Activated CD4-positive, alpha-beta memory T cell treated with anti-CD3 and anti-CD28 coated beads for 36 hours (primary cell): ENCODE measurements around the gene CCNYL1. TPM values are rescaled to one million over a fixed set of nuclear protein-coding genes. Genes with fewer than 3 reads are reported as not detected.
"Not testable (repeated sequence)": the region's sequence is repeated elsewhere in the genome, so short reads cannot be mapped to it uniquely, and the experiment has no call there.

ENCODE experiments used
- CTCF ChIA-PET: fragments of 350-600 bp; sonication (Branson Sonifier 250); formaldehyde crosslinking; loops from one replicate; lab custom pipeline; 2021; ENCODE audit warnings: antibody characterized with exemption, inconsistent platforms; lab: Charles Lee
- POLR2A ChIA-PET: fragments of 350-600 bp; sonication (Branson Sonifier 250); formaldehyde crosslinking; loops from one replicate; lab custom pipeline; 2021; ENCODE audit warnings: antibody characterized with exemption; lab: Charles Lee
- DNase-seq: peaks from one replicate; pipeline ENCODE4 v3.0.0-alpha.2; 2020
- H3K27ac Mint-ChIP-seq: one replicate; pipeline ENCODE4 v1.8.0; 2021; ENCODE audit warnings: mixed read lengths
- H3K27me3 Mint-ChIP-seq: one replicate; pipeline ENCODE4 v1.8.0; 2021; ENCODE audit warnings: mixed read lengths
- H3K36me3 Mint-ChIP-seq: one replicate; pipeline ENCODE4 v1.8.0; 2021; ENCODE audit warnings: mixed read lengths
- H3K4me1 Mint-ChIP-seq: one replicate; pipeline ENCODE4 v1.8.0; 2021; ENCODE audit warnings: low read depth, mixed read lengths
- H3K4me3 Mint-ChIP-seq: one replicate; pipeline ENCODE4 v1.8.0; 2021; ENCODE audit warnings: mild to moderate bottlenecking, mixed read lengths
- H3K9me3 Mint-ChIP-seq: one replicate; pipeline ENCODE4 v1.8.0; 2021; ENCODE audit warnings: mixed read lengths
- intact Hi-C: fragments of 100-400 bp; cut with micrococcal nuclease; formaldehyde crosslinking; loops from one replicate; pipeline ENCODE4 v1.15.1; 2023
- total RNA-seq, 2 experiments: library from RNA; stranded (reverse); gene quantifications; one replicate each; pipeline ENCODE4 v1.2.3, GENCODE V29; 2021

Gene CCNYL1
- total RNA-seq, 2 experiments from 2014 or later = 5.7 to 6.4 TPM

DNA sequence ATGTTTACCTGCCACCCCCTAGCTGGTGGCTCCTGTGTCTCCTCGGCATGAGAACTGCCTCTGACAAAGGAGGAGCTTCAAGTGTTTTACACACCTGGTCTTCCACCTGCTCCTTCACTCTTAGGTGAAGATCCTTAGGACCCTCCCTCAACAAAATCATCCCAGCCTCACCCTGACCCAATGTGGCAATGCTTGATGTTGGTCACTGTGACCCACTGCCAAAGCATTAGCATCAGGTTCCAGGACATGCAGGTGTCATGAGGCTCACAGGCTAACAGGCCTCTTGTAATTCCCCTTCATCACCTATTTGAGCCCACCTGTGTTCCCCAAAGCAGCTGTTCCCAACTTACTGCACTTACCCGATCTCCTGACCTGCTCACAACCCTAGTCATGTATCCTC, 48.5 kb downstream of the CCNYL1 start:
- H3K4me1 Mint-ChIP-seq = no peaks in the 10 kb centered on the region
- H3K27ac Mint-ChIP-seq = no peak overlapping the region
- no peaks in the 10 kb centered on the region for H3K9me3 Mint-ChIP-seq
- no peaks in the 10 kb centered on the region for H3K36me3 Mint-ChIP-seq
- CTCF ChIA-PET = interaction anchor here (1.1 kb wide), 1 partner anchor 281 kb away, joined by 3 read pairs; no protein-coding TSS in a partner anchor
- intact Hi-C loops = no loop called here
- DNase-seq = no peak
- peaks cover 3% of the 10 kb centered on the region for H3K27me3 Mint-ChIP-seq
- POLR2A ChIA-PET = no interaction called here
- no peak overlapping the region for H3K4me3 Mint-ChIP-seq

DNA sequence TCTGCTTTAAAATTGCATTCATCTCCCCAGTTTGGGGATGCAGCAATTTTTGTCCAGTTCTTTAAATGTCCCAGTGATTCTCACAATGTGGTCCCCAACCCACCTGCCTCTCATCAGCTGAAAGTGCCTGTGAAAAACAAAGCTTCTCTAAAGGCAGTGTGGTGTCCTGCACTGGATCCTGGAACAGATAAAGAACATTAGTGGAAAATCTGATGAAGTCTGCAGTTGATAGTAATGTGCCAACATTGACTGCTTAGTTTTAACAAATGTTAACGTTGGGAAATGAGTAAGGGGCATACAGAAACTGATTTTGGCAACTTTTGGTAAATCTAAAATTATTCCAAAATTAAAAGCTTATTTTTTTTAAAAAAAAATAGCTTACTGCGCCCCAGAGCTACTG, 49.0 kb downstream of the CCNYL1 start:
- DNase-seq = no peak
- intact Hi-C loops = no loop called here
- no peak overlapping the region for H3K27ac Mint-ChIP-seq
- no peaks in the 10 kb centered on the region for H3K4me1 Mint-ChIP-seq
- peaks cover 6% of the 10 kb centered on the region for H3K27me3 Mint-ChIP-seq
- H3K9me3 Mint-ChIP-seq = no peaks in the 10 kb centered on the region
- CTCF ChIA-PET = interaction anchor here (0.6 to 1.1 kb wide), 4 partner anchors 9 to 280 kb away, joined by 3 read pairs; partner anchors contain the start of gene FZD5
- no peak overlapping the region for H3K4me3 Mint-ChIP-seq
- no peaks in the 10 kb centered on the region for H3K36me3 Mint-ChIP-seq
- POLR2A ChIA-PET = no interaction called here

DNA sequence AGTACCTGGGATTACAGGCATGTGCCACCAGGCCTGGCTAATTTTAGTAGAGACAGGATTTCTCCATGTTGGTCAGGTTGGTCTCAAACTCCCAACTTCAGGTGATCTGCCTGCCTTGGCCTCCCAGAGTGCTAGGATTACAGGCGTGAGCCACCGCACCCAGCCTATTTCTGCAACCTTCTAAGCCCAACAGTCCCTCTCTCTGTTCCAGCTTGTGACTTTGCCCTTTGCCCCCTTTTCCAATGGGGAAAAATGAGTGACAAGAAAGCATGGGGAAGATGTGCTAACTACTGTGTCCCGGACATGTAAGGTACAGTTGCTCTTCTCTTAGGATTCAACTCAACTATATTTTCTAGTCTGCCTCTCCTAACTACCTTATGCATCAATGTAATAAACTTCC, 50.0 kb downstream of the CCNYL1 start:
- CTCF ChIA-PET = interaction anchor here (1.0 kb wide), 1 partner anchor 8 kb away, joined by 3 read pairs; the partner anchor contains the start of gene FZD5
- H3K36me3 Mint-ChIP-seq = not testable (repeated sequence)

DNA sequence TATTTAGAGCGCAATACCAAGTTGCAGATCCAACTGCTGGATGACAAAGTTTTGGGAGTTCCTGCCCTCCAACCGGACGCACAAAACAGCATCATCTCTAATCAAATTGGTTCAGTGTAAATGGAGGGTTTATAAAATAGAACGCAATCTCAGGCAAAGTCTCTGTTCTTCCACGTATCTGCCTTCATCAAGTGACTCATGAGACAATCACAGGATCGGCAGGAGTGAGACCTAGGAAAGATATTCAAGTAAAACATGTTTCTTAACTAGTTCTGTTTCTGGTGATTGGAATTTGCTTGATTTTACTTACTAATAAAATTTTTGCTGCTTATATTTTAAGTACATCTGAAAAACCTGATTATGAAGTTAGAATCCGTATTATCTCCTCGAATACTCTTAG, 50.7 kb downstream of the CCNYL1 start:
- Mint-ChIP-seq H3K4me3 (no peak overlapping the region), H3K9me3 (no peaks in the 10 kb centered on the region), H3K27me3 (peaks cover 15% of the 10 kb centered on the region), H3K4me1 (peaks cover 7% of the 10 kb centered on the region), H3K36me3 (peaks cover 1% of the 10 kb centered on the region), H3K27ac (no peak overlapping the region)
- no peak for DNase-seq
- ChIA-PET CTCF (no interaction called here), POLR2A (no interaction called here)
- intact Hi-C loops = no loop called here

More for the DNA sequence above, 50.0 kb downstream of the CCNYL1 start:
- POLR2A ChIA-PET, H3K4me3 Mint-ChIP-seq, H3K4me1 Mint-ChIP-seq, H3K9me3 Mint-ChIP-seq, DNase-seq, intact Hi-C loops, H3K27ac Mint-ChIP-seq: not testable (repeated sequence)
- peaks cover 11% of the 10 kb centered on the region for H3K27me3 Mint-ChIP-seq

DNA sequence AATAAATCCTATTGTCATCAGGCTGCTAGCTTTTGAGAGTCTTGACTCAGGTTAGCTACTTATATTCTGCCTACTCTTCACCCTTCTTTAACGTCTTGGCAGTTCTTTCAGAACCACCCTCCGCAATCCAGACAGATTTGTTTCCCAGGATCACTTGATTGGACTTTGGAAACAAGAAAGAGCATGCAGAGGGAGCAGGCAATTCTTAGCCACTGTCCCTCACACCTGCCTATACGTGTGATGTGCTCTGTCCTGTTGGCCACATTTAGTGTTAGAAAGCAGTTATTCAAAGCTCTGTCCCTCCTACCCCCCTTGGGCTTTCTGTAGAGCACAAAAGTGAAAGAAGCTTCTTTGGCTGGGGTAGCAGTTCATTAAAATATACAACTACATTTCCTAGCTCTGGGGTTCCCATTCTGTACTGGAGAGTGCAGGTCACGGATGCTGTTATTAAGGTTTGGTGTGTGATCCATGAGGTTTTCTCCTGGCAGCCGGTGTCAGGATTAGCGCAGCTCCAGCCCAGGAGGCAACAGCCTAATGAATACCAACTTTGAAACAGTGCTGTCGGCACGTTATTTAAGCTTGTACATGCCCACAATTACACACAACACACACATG, 52.0 kb downstream of the CCNYL1 start:
- DNase-seq = no peak
- ChIA-PET POLR2A (no interaction called here), CTCF (interaction anchor here (0.5 to 1.6 kb wide), 2 partner anchors 18 to 195 kb away, joined by 3 to 10 read pairs; no protein-coding TSS in a partner anchor)
- Mint-ChIP-seq H3K27ac (no peak overlapping the region), H3K4me3 (no peak overlapping the region), H3K9me3 (no peaks in the 10 kb centered on the region), H3K27me3 (peaks cover 26% of the 10 kb centered on the region), H3K4me1 (peaks cover 18% of the 10 kb centered on the region), H3K36me3 (peaks cover 3% of the 10 kb centered on the region)
- intact Hi-C loops = no loop called here

DNA sequence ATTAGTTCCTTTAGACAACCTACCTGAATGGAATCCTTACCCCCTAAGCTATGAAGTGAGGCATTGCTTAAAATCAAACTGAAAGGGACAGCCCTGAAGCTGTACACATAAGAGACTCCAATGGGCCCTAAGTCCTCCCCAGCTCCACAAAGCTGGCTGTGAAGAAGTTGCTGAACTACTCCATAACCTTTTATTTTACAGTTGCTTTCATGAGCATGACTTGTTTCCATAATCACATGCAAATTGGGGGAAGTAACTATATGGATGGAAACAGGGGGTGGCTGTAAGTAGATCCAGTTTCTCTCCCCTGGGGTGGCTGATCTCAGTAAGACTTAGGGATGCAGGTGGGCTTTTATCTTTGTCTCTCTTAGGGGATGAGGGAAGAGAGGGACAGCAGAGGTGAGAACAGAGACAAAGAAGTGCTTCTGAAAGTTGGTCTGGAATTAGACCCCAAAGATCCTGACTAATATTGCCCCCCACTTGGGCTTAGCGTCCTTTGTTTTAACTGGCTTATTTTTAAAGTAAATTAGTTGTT, 52.7 kb downstream of the CCNYL1 start:
- peaks cover 26% of the 10 kb centered on the region for H3K27me3 Mint-ChIP-seq
- CTCF ChIA-PET = interaction anchor here (1.6 kb wide), 1 partner anchor 18 kb away, joined by 10 read pairs; no protein-coding TSS in a partner anchor
- no peak for DNase-seq
- H3K36me3 Mint-ChIP-seq = peaks cover 3% of the 10 kb centered on the region
- intact Hi-C loops = no loop called here
- no peak overlapping the region for H3K27ac Mint-ChIP-seq
- H3K4me3 Mint-ChIP-seq = no peak overlapping the region
- POLR2A ChIA-PET = no interaction called here
- H3K4me1 Mint-ChIP-seq = peaks cover 23% of the 10 kb centered on the region
- H3K9me3 Mint-ChIP-seq = no peaks in the 10 kb centered on the region

DNA sequence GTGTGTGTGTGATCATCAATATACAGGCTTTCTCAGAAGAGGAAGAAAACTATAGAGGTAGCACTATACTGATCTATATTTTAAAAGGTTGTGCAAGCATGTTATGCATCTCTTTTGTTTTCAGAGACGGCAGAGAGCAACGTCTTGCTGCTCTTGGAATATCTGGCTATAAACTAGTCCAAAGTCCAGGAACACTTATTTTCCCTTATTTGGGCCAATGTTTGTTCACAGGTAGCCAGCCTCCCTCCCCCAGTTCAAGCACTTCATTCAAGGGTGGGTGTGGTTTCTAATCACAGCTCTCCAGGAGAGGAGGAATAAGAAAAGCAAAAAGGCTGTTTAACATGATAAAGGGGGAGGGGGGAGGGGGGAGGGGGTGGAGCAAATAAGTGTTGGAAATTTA, 54.1 kb downstream of the CCNYL1 start:
- Mint-ChIP-seq H3K4me1 (peaks cover 24% of the 10 kb centered on the region), H3K27me3 (peaks cover 30% of the 10 kb centered on the region), H3K9me3 (no peaks in the 10 kb centered on the region), H3K27ac (no peak overlapping the region), H3K4me3 (no peak overlapping the region), H3K36me3 (peaks cover 3% of the 10 kb centered on the region)
- intact Hi-C loops = no loop called here
- ChIA-PET POLR2A (interaction anchor here (0.7 kb wide), 1 partner anchor 28 kb away, joined by 3 read pairs; no protein-coding TSS in a partner anchor), CTCF (interaction anchor here (0.6 to 1.1 kb wide), 4 partner anchors 11 to 275 kb away, joined by 3 to 7 read pairs (median 6); partner anchors contain the start of gene METTL21A)
- no peak for DNase-seq

DNA sequence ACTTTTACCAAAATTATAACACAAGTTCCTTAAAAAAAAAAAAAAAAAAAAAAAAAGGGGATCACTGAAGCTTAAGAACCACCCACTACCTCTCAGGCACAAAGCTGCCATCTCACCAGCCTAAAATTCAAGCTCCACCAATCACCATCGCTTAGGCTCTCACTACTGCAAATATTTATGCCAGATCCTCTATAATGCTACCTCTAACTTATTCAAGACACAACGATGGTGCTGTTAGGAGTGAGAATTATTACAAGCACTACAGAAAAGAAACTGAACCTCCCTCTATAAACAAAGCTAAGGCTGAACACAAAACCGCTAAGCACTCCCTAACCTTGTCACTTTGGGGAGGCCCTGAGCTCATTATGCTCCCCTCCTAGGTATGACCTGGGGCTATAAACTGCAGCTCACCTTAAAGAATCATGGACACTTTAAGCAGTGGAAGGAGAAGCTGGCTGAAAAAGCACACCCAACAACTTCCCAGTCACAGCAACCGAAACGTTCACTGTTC, 54.7 kb downstream of the CCNYL1 start:
- H3K27me3 Mint-ChIP-seq = peaks cover 34% of the 10 kb centered on the region
- peaks cover 28% of the 10 kb centered on the region for H3K4me1 Mint-ChIP-seq
- DNase-seq = no peak
- H3K9me3 Mint-ChIP-seq = no peaks in the 10 kb centered on the region
- no peak overlapping the region for H3K4me3 Mint-ChIP-seq
- intact Hi-C loops = no loop called here
- H3K27ac Mint-ChIP-seq = no peak overlapping the region
- peaks cover 3% of the 10 kb centered on the region for H3K36me3 Mint-ChIP-seq
- CTCF ChIA-PET = interaction anchor here (0.9 to 1.1 kb wide), 3 partner anchors 11 to 274 kb away, joined by 3 to 7 read pairs (median 5); partner anchors contain the start of gene METTL21A
- POLR2A ChIA-PET = interaction anchor here (0.7 kb wide), 1 partner anchor 28 kb away, joined by 3 read pairs; no protein-coding TSS in a partner anchor

DNA sequence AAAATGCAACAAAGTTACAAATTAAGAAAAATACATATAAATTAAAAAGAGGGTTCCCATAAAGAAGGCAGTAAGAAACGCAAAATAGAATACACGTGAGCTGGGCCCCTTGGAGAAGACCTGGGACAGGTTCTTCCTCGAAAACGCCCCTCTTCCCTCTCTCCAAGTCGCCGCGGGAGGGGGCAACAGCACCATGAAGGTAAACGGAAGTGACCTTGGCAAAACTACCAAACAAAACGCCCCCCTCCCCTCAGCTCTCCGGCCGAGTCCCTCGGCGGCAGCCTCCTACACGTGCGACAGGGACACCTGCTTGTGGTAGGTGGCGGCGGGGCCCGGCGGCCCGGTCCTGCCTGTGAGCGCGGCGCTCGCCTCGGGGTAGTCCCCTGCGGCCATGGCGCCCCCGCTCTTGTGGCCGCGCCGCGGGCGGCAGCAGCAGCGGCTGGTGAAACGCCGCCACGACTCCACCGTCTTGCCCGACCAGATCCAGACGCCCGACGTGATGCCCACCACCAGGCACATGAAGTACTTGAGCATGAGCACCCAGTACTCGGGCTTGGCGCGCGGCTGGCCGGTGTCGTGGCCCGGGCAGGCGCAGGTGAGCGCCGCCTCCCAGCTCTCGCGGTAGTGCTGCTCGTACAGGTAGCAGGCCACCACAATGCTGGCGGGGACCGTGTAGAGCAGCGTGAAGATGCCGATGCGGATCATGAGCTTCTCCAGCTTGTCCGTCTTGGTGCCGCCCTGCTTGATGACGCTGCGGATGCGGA, 55.4 kb downstream of the CCNYL1 start:
- intact Hi-C loops = no loop called here
- CTCF ChIA-PET = interaction anchor here (1.1 kb wide), 1 partner anchor 142 kb away, joined by 5 read pairs; the partner anchor contains the start of gene METTL21A

DNA sequence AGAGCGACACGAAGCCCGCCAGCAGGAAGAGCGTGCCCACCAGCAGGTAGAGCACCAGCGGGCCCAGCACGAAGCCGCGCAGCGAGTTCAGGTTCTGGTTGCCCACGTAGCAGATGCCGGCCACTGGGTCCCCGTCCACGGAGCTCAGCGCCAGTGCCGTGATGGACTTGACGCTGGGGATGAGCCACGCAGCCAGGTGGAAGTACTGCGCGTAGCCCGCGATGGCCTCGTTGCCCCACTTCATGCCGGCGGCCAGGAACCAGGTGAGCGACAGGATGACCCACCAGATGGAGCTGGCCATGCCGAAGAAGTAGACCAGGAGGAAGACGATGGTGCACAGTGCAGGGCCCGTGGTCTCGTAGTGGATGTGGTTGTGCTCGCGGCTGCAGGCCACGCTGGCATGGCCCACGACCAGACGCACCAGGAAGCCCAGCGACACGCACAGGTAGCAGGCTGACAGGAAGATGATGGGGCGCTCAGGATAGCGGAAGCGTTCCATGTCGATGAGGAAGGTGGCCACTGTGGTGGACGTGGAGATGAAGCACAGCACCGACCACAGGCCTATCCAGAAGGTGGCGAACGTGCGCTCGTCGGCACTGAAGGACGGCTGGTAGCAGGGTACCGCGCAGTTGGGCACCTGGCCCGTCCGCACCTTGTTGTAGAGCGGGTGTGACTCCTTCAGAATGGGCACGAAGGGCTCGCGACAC, 56.2 kb downstream of the CCNYL1 start:
- no peak overlapping the region for H3K27ac Mint-ChIP-seq
- peaks cover 30% of the 10 kb centered on the region for H3K27me3 Mint-ChIP-seq
- no peaks in the 10 kb centered on the region for H3K9me3 Mint-ChIP-seq
- peaks cover 3% of the 10 kb centered on the region for H3K36me3 Mint-ChIP-seq
- intact Hi-C loops = no loop called here
- H3K4me3 Mint-ChIP-seq = peak overlapping the region; percentile 51
- peak; percentile 25 for DNase-seq
- peaks cover 31% of the 10 kb centered on the region for H3K4me1 Mint-ChIP-seq
- ChIA-PET POLR2A (no interaction called here), CTCF (no interaction called here)

More for the DNA sequence above, 55.4 kb downstream of the CCNYL1 start:
- Mint-ChIP-seq H3K9me3 (no peaks in the 10 kb centered on the region), H3K36me3 (peaks cover 3% of the 10 kb centered on the region), H3K27me3 (peaks cover 34% of the 10 kb centered on the region), H3K27ac (no peak overlapping the region), H3K4me1 (peaks cover 30% of the 10 kb centered on the region), H3K4me3 (peak overlapping the region; percentile 51)
- peak; percentile 11 for DNase-seq
- POLR2A ChIA-PET = no interaction called here

DNA sequence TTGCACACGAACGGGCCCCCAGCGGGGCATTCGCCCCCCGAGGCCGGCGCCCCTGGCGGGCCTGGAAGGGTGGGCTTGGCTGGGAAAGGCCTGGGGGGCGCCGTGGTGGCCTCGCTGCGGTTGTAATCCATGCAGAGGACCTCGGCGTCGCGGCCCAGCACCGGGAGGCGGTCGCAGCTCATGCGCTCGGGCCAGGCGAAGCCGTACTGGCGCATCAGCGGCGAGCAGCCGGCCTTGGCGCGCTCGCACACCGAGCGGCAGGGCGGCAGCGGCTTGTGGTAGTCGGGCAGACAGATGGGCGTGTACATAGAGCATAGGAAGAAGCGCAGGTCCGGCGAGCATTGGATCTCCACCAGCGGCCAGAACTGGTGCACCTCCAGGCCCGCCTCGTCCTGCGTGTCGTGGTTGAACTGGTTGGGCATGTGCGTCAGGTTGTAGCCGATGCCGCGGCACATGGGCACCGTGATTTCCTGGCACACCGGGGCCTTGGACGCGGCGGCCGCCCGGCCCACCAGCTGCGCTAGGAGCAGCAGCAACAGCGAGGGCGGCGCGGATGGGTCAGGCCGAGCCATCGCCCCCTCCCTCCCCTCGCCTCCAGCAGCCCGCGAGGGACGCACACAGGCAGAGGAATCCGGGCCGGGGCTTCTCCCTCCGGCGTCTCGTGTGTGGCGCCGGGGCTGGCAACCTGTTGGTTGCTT, 56.9 kb downstream of the CCNYL1 start:
- intact Hi-C loops = no loop called here
- Mint-ChIP-seq H3K9me3 (no peaks in the 10 kb centered on the region), H3K36me3 (peaks cover 3% of the 10 kb centered on the region), H3K4me3 (peak overlapping the region; percentile 77), H3K27me3 (peaks cover 30% of the 10 kb centered on the region), H3K4me1 (peaks cover 31% of the 10 kb centered on the region), H3K27ac (no peak overlapping the region)
- peak; percentile 44 for DNase-seq
- POLR2A ChIA-PET = interaction anchor here (1.0 to 1.5 kb wide), 2 partner anchors 142 to 143 kb away, joined by 3 read pairs; partner anchors contain the start of gene METTL21A
- CTCF ChIA-PET = interaction anchor here (2.3 to 2.8 kb wide), 2 partner anchors 142 to 272 kb away, joined by 14 to 17 read pairs; partner anchors contain the start of gene METTL21A
